ENCODE measurements around the gene GHR.

GHR gene

GRCh38 chr5:42518595-42519221 is 95.5 kb downstream of the GHR start:
- no peak overlapping the region for H3K4me3 ChIP-seq (ENCODE audit: low read depth, low read length)
- no peak for TF ChIP-seq ZNF239 (tag by site-specific recombination; IDR thresholded peaks at IDR 0.05)
- TF ChIP-seq ZNF311 (tag by site-specific recombination; IDR thresholded peaks at IDR 0.05; ENCODE audit: borderline replicate concordance), result no peak
- no peaks in the 10 kb centered on the region for H3K9me3 ChIP-seq (ENCODE audit: control insufficient read depth, insufficient read depth, low read depth, low read length)
- no peaks in the 10 kb centered on the region for H3K4me1 ChIP-seq (ENCODE audit: control insufficient read depth, insufficient read depth, low read length)
- POLR2A ChIA-PET, result no interaction called here
- CTCF ChIA-PET, result interaction anchor here (0.6 to 1.0 kb wide), 3 partner anchors 8 to 1164 kb away, joined by 3 to 4 read pairs (median 3); no protein-coding TSS in a partner anchor
- no peak overlapping the region for H3K27ac ChIP-seq (ENCODE audit: extremely low read depth, low read depth, low read length)
- no peaks in the 10 kb centered on the region for H3K36me3 ChIP-seq (ENCODE audit: control insufficient read depth in 2 of 2, insufficient read depth in 1 of 2, low read length in 2 of 2)

- ChIA-PET CTCF (no interaction called here), POLR2A (no interaction called here)
- H3K36me3 ChIP-seq (ENCODE audit: control insufficient read depth in 2 of 2, insufficient read depth in 1 of 2, low read length in 2 of 2), result no peaks in the 10 kb centered on the region
- TF ChIP-seq ZNF664 (tag by site-specific recombination; IDR thresholded peaks at IDR 0.05) (no peak), ZNF654 (tag by site-specific recombination; IDR thresholded peaks at IDR 0.05; ENCODE audit: low read depth) (no peak), ZNF112 (tag by site-specific recombination; IDR thresholded peaks at IDR 0.05) (no peak), BCL11A (tag by site-specific recombination; IDR thresholded peaks at IDR 0.05; ENCODE audit: low read depth) (no peak)
- H3K27ac ChIP-seq (ENCODE audit: extremely low read depth, low read depth, low read length), result no peak overlapping the region
- H3K4me3 ChIP-seq (ENCODE audit: low read depth, low read length), result no peak overlapping the region
- no peaks in the 10 kb centered on the region for H3K4me1 ChIP-seq (ENCODE audit: control insufficient read depth, insufficient read depth, low read length)
- no peaks in the 10 kb centered on the region for H3K9me3 ChIP-seq (ENCODE audit: control insufficient read depth, insufficient read depth, low read depth, low read length)
Measured at GRCh38 chr5:42520203-42520602, 97.0 kb downstream of the GHR start.

GRCh38 chr5:42520957-42521356 is 97.7 kb downstream of the GHR start:
- no peaks in the 10 kb centered on the region for H3K9me3 ChIP-seq (ENCODE audit: control insufficient read depth, insufficient read depth, low read depth, low read length)
- no peaks in the 10 kb centered on the region for H3K36me3 ChIP-seq (ENCODE audit: control insufficient read depth in 2 of 2, insufficient read depth in 1 of 2, low read length in 2 of 2)
- POLR2A ChIA-PET, result no interaction called here
- TF ChIP-seq ZNF621 (tag by site-specific recombination; IDR thresholded peaks at IDR 0.05) (no peak), ZSCAN16 (tag by site-specific recombination; IDR thresholded peaks at IDR 0.05) (no peak), INSM2 (tag by site-specific recombination; IDR thresholded peaks at IDR 0.05) (no peak), ZNF266 (tag by site-specific recombination; IDR thresholded peaks at IDR 0.05; ENCODE audit: low read depth) (no peak), ZSCAN4 (tag by site-specific recombination; IDR thresholded peaks at IDR 0.05) (no peak), ZNF658 (tag by site-specific recombination; IDR thresholded peaks at IDR 0.05) (no peak), HOXD13 (CRISPR knock-in tag; IDR thresholded peaks at IDR 0.05; ENCODE audit: borderline replicate concordance) (no peak), ZNF596 (tag by site-specific recombination; IDR thresholded peaks at IDR 0.05) (no peak), OVOL3 (tag by site-specific recombination; IDR thresholded peaks at IDR 0.05) (no peak), ZNF513 (tag by site-specific recombination; IDR thresholded peaks at IDR 0.05) (no peak)
- CTCF ChIA-PET, result no interaction called here
- H3K4me1 ChIP-seq (ENCODE audit: control insufficient read depth, insufficient read depth, low read length), result no peaks in the 10 kb centered on the region
- H3K4me3 ChIP-seq (ENCODE audit: low read depth, low read length), result no peak overlapping the region
- H3K27ac ChIP-seq (ENCODE audit: extremely low read depth, low read depth, low read length), result no peak overlapping the region
